IMR-90 (cell line): Measurements from ENCODE around the gene GALC. TPM values are rescaled to one million over a fixed set of nuclear protein-coding genes. Genes with fewer than 3 reads are reported as not detected.

Experiments used
- ATAC-seq: fragments of 200-7000 bp; cut with Tn5 transposase; 2 replicates; pipeline ENCODE4 v1.9.1; 2020; ENCODE audit warnings: low read depth, mild to moderate bottlenecking, moderate library complexity
- BruUV-seq: library from RNA; stranded (reverse); fragments of 400-500 nt; replicated peaks from 2 replicates; lab custom pipeline; 2021; lab: Mats Ljungman, UMichigan
- CTCF ChIA-PET: fragments of 300-600 bp; formaldehyde crosslinking; extraction: SDS; loops from one replicate; lab custom pipeline; 2021; ENCODE audit warnings: antibody characterized with exemption; lab: Yijun Ruan, JAX
- POLR2A ChIA-PET: fragments of 300-600 bp; sonication (Branson Sonifier 250); formaldehyde crosslinking; loops from one replicate; lab custom pipeline; 2022; ENCODE audit warnings: antibody characterized with exemption; ENCODE audit not compliant: unreplicated experiment; lab: Charles Lee
- DNase-seq: peaks from one replicate; pipeline ENCODE4 v3.0.0; 2013
- H2AFZ ChIP-seq: replicated peaks from 2 replicates; pipeline ENCODE3; 2013; ENCODE audit warnings: low read length, mild to moderate bottlenecking; ENCODE audit not compliant: poor library complexity
- H2AK5ac ChIP-seq: 2 replicates; pipeline ENCODE4 v1.6.1; 2013; ENCODE audit warnings: low read depth, low read length, inconsistent platforms
- H2AK9ac ChIP-seq: replicated peaks from 2 replicates; pipeline ENCODE3; 2013; ENCODE audit warnings: mild to moderate bottlenecking, low read depth, low read length, moderate library complexity; ENCODE audit not compliant: poor library complexity
- H2BK120ac ChIP-seq: 2 replicates; pipeline ENCODE4 v1.6.1; 2013; ENCODE audit warnings: low read depth, low read length, inconsistent platforms
- H2BK15ac ChIP-seq: 3 replicates; pipeline ENCODE4 v1.6.1; 2013; ENCODE audit warnings: low read depth, low read length, inconsistent platforms
- H2BK20ac ChIP-seq: 2 replicates; pipeline ENCODE4 v1.6.1; 2013; ENCODE audit warnings: low read depth, mild to moderate bottlenecking, inconsistent platforms, low read length, moderate library complexity
- H2BK5ac ChIP-seq: 2 replicates; pipeline ENCODE4 v1.6.1; 2013; ENCODE audit warnings: mild to moderate bottlenecking, low read depth, low read length, inconsistent platforms; ENCODE audit not compliant: poor library complexity, severe bottlenecking
- H3K14ac ChIP-seq: replicated peaks from 2 replicates; pipeline ENCODE4 v1.6.1; 2013; ENCODE audit warnings: low read depth, low read length, inconsistent platforms
- H3K18ac ChIP-seq: 2 replicates; pipeline ENCODE4 v1.6.1; 2013; ENCODE audit warnings: low read depth, low read length, control low read depth
- H3K23ac ChIP-seq: 2 replicates; pipeline ENCODE4 v1.6.1; 2013; ENCODE audit warnings: low read depth, low read length, inconsistent platforms
- H3K27ac ChIP-seq: 2 replicates; pipeline ENCODE4 v1.5.1; 2013; ENCODE audit warnings: mild to moderate bottlenecking, control low read depth, low read length; ENCODE audit not compliant: insufficient read depth
- H3K27me3 ChIP-seq: 2 replicates; pipeline ENCODE4 v1.6.1; 2013; ENCODE audit warnings: low read length; ENCODE audit not compliant: control insufficient read depth, insufficient read depth
- H3K36me3 ChIP-seq: 2 replicates; pipeline ENCODE4 v1.6.1; 2013; ENCODE audit warnings: low read length, mixed read lengths; ENCODE audit not compliant: control insufficient read depth, insufficient read depth
- H3K4ac ChIP-seq: 2 replicates; pipeline ENCODE4 v1.6.1; 2013; ENCODE audit warnings: low read depth, low read length, inconsistent platforms
- H3K4me1 ChIP-seq: 2 replicates; pipeline ENCODE4 v1.6.1; 2013; ENCODE audit warnings: low read length, mixed read lengths; ENCODE audit not compliant: control insufficient read depth, insufficient read depth
- H3K4me2 ChIP-seq: 2 replicates; pipeline ENCODE4 v1.6.1; 2013; ENCODE audit warnings: low read depth, mild to moderate bottlenecking, control low read depth, low read length, moderate library complexity
- H3K4me3 ChIP-seq: 2 replicates; pipeline ENCODE4 v1.5.1; 2013; ENCODE audit warnings: low read depth, mild to moderate bottlenecking, control low read depth, low read length, moderate library complexity; ENCODE audit not compliant: insufficient read depth
- H3K56ac ChIP-seq: 2 replicates; pipeline ENCODE4 v1.6.1; 2013; ENCODE audit warnings: low read length, inconsistent platforms; ENCODE audit not compliant: insufficient read depth; ENCODE audit errors: extremely low read depth
- H3K79me1 ChIP-seq, 2 experiments: 2 replicates each; pipeline ENCODE4 v1.6.1; 2013; ENCODE audit warnings: low read length in 2 of 2, inconsistent platforms in 1 of 2, low read depth in 1 of 2
- H3K9ac ChIP-seq: 2 replicates; pipeline ENCODE4 v1.6.1; 2013; ENCODE audit warnings: low read depth, low read length, control low read depth
- H3K9me1 ChIP-seq: 2 replicates; pipeline ENCODE4 v1.6.1; 2013; ENCODE audit warnings: low read length, inconsistent platforms; ENCODE audit not compliant: insufficient read depth
- H3K9me3 ChIP-seq: 2 replicates; pipeline ENCODE4 v1.6.1; 2013; ENCODE audit warnings: low read length; ENCODE audit not compliant: control insufficient read depth, insufficient read depth
- H4K20me1 ChIP-seq: 2 replicates; pipeline ENCODE4 v1.6.1; 2013; ENCODE audit warnings: low read length, inconsistent platforms; ENCODE audit not compliant: insufficient read depth
- H4K5ac ChIP-seq: 2 replicates; pipeline ENCODE4 v1.6.1; 2013; ENCODE audit warnings: mild to moderate bottlenecking, low read depth, low read length, control low read depth
- H4K8ac ChIP-seq, 2 experiments: 2 replicates each; pipeline ENCODE4 v1.6.1; 2013; ENCODE audit warnings: low read depth in 2 of 2, low read length in 2 of 2, control low read depth in 1 of 2, inconsistent platforms in 1 of 2
- H4K91ac ChIP-seq: 2 replicates; pipeline ENCODE4 v1.6.1; 2013; ENCODE audit warnings: low read depth, low read length, inconsistent platforms; ENCODE audit not compliant: insufficient read depth
- CEBPB ChIP-seq: IDR thresholded peaks from 2 replicates; pipeline ENCODE4 v1.6.1; 2012; ENCODE audit warnings: low read depth, low read length, improper control_type of control experiment
- CHD1 ChIP-seq: IDR thresholded peaks from 2 replicates; pipeline ENCODE4 v1.6.1; 2012; ENCODE audit warnings: low read depth, low read length, improper control_type of control experiment
- MAFK ChIP-seq: IDR thresholded peaks from 2 replicates; pipeline ENCODE4 v1.6.1; 2012; ENCODE audit warnings: low read depth, low read length, improper control_type of control experiment
- POLR2A ChIP-seq: IDR thresholded peaks from 2 replicates; pipeline ENCODE4 v1.6.1; 2012; ENCODE audit warnings: mild to moderate bottlenecking, low read depth, low read length
- RAD21 ChIP-seq: IDR thresholded peaks from 2 replicates; pipeline ENCODE4 v1.6.1; 2012; ENCODE audit warnings: low read length, improper control_type of control experiment
- SMC3 ChIP-seq: fragments of 150-350 bp; IDR thresholded peaks from 2 replicates; pipeline ENCODE4 v1.6.1; 2016; ENCODE audit warnings: low read depth, mild to moderate bottlenecking, antibody characterized with exemption, low read length, moderate library complexity
- USF2 ChIP-seq: fragments of 150-350 bp; IDR thresholded peaks from 2 replicates; pipeline ENCODE4 v1.6.1; 2017; ENCODE audit warnings: mild to moderate bottlenecking, antibody characterized with exemption, low read length, low read depth
- WGBS, 2 experiments: methylation state at CpG; one replicate each; pipeline versions ENCODE4 v1.1.5 to v1.1.7; 2013; ENCODE audit warnings: missing lambda C conversion rate in 2 of 2; ENCODE audit not compliant: insufficient read length in 1 of 2; ENCODE audit errors: extremely low coverage in 2 of 2; 5-methylcytosine and 5-hydroxymethylcytosine counted together
- dilution Hi-C: fragments of 300-500 bp; cut with HindIII; formaldehyde crosslinking; loops from one replicate; pipeline ENCODE4 v1.14.3; 2018; ENCODE audit warnings: low sequenced_read_pairs; ENCODE audit not compliant: unreplicated experiment
- in situ Hi-C: fragments of 300-500 bp; cut with MboI; formaldehyde crosslinking; loops from 3 replicates; pipeline ENCODE4 v1.14.3; 2019; ENCODE audit warnings: low sequenced_read_pairs, inconsistent platforms, mixed read lengths
- intact Hi-C: fragments of 100-400 bp; cut with micrococcal nuclease; formaldehyde crosslinking; loops from 2 replicates; pipeline ENCODE4 v1.10.0; 2022
- polyA plus RNA-seq, 3 experiments: library from polyadenylated mRNA; depleted of rRNA; stranded (reverse); fragments of >200 nt; gene quantifications; 2 replicates each; pipeline ENCODE4 v1.2.3, GENCODE V29; 2012; ENCODE audit warnings: low replicate concordance in 1 of 3
- total RNA-seq: library from RNA; depleted of rRNA; stranded (reverse); fragments of >200 nt; gene quantifications from 2 replicates; pipeline ENCODE4 v1.2.3, GENCODE V29; 2012

Gene GALC
- total and polyA plus RNA-seq, 2 of the 4 experiments (the other 2 are of a cell fraction) = 6.3 to 7.9 TPM

- H3K56ac ChIP-seq = no peak overlapping the region
- H2AK5ac ChIP-seq = no peak overlapping the region
- H3K9me3 ChIP-seq = 0 out of 2 replicates have a peak, but pooled peaks cover 2% of the 10 kb centered on the region
- CTCF ChIA-PET = no interaction called here
- H4K5ac ChIP-seq = no peak overlapping the region
- H3K9ac ChIP-seq = no peak overlapping the region
- H3K4ac ChIP-seq = no peak overlapping the region
- H3K14ac ChIP-seq = no peak overlapping the region
- POLR2A ChIA-PET = no interaction called here
- H3K4me3 ChIP-seq = no peak overlapping the region
- no TSS peak for BruUV-seq
- no CpG with 5 or more reads among the region's 2 CpGs for WGBS, 2 experiments
- dilution Hi-C loops = no loop called here
- no peaks in the 10 kb centered on the region for H3K4me1 ChIP-seq
- H4K91ac ChIP-seq = no peak overlapping the region
- no peak overlapping the region for H2BK20ac ChIP-seq
- ATAC-seq (no peak), DNase-seq (no peak)
- peaks cover 5% of the 10 kb centered on the region; the same call in 1 of the 2 replicates for H3K36me3 ChIP-seq
- no peak overlapping the region for H2AFZ ChIP-seq
- H3K9me1 ChIP-seq = no peaks in the 10 kb centered on the region
- no peak overlapping the region for H4K8ac ChIP-seq
- no peak overlapping the region for H3K23ac ChIP-seq
- H3K4me2 ChIP-seq = no peak overlapping the region
- H4K20me1 ChIP-seq = no peaks in the 10 kb centered on the region
- intact Hi-C loops = no loop called here
- no peaks in the 10 kb centered on the region for H3K79me1 ChIP-seq
- no peak overlapping the region for H3K18ac ChIP-seq
- H2BK120ac ChIP-seq = no peak overlapping the region
- TF ChIP-seq MAFK (no peak), SMC3 (no peak), USF2 (no peak), CEBPB (no peak), POLR2A (no peak), RAD21 (no peak), CHD1 (no peak)
- H2AK9ac ChIP-seq = no peak overlapping the region
- H2BK5ac ChIP-seq = no peak overlapping the region
- H2BK15ac ChIP-seq = no peak overlapping the region
- in situ Hi-C loops = no loop called here
- no peaks in the 10 kb centered on the region for H3K27me3 ChIP-seq
- no peak overlapping the region for H3K27ac ChIP-seq
These were observed 31.7 kb downstream of the GALC start for GRCh38 chr14:87961246-87961645.
